HepG2 (cell line): ENCODE results near the gene IFITM10.

Experiments
- ARNT ChIP-seq: fragments of 450-650 bp; IDR thresholded peaks from 2 replicates; pipeline ENCODE4 v1.6.1; 2017
- BCL3 ChIP-seq: sonication (generic); formaldehyde crosslinking; IDR thresholded peaks from 2 replicates; pipeline ENCODE4 v1.5.1; 2020; ENCODE audit warnings: mild to moderate bottlenecking, missing genetic modification reagents, moderate library complexity
- CTCF ChIP-seq: sonication (generic); formaldehyde crosslinking; IDR thresholded peaks from 2 replicates; pipeline ENCODE4 v1.5.0; 2020; ENCODE audit warnings: mild to moderate bottlenecking, missing genetic modification reagents, moderate library complexity
- JUNB ChIP-seq: sonication (generic); formaldehyde crosslinking; IDR thresholded peaks from 2 replicates; pipeline ENCODE4 v1.8.0; 2022; ENCODE audit warnings: missing genetic modification reagents, mild to moderate bottlenecking, borderline replicate concordance
- REL ChIP-seq: sonication (generic); formaldehyde crosslinking; conservative IDR thresholded peaks from 2 replicates; pipeline ENCODE4 v1.8.0; 2022; ENCODE audit warnings: mild to moderate bottlenecking, missing genetic modification reagents, moderate library complexity
- ZNF567 ChIP-seq: sonication (generic); formaldehyde crosslinking; IDR thresholded peaks from 2 replicates; pipeline ENCODE4 v1.8.1; 2023; ENCODE audit warnings: mild to moderate bottlenecking, missing genetic modification reagents, borderline replicate concordance
- TF ChIP-seq, protein P1 (sequence below): sonication (generic); formaldehyde crosslinking; IDR thresholded peaks from 2 replicates; pipeline ENCODE4 v1.8.1; 2022; ENCODE audit warnings: mild to moderate bottlenecking, missing genetic modification reagents

DNA sequence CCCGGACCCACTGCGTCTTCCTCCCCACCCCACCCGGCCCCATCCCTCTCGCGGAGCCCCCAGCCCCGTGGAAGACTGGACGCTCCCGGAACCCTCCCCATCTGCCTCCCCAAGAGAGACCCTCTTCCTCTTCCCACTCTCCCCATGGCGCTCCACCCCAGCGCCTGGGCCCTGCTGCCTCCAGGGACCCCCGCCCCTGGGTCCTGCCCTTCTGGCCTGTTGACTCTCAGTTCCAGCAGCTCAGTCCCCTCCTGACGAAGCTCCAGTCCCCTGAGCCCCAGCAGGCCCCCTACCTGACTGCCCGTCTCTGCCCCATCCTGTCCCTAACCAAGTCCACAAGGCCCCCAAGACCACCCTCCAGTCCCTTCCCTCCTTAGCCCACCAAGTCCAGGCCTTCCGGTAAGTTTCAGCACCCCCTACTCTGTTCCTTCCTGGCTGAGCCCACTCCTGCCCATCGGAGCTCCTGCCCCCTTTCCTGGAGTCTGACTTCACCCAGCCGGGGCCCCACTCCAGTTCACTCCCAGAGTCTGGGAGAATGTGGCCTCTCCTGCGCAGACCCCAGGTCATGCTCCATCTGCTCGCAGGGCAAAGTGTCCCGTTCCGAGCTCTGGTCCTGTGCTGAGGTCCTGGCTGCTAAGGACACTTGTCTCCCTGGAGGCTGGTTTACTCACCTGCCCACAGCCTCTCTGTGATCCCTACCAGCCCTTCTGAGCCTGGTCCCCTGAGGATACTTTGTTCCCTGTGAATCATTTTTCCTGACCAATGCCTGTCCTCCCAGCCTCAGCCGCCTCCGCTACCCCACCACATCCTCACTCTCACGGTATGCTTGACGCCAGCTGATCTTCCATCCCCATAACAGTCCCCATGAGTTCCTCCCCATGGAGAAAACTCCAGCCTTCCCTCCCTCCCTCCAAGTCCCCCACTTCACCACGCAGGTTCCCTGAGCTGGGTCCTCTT, 722 bp downstream of the IFITM10 start:
- no peak for TF ChIP-seq ARNT
- no peak for TF ChIP-seq JUNB (CRISPR knock-in tag)
- TF ChIP-seq ZNF567 (CRISPR knock-in tag) = no peak
- TF ChIP-seq REL (CRISPR knock-in tag) = no peak
- no peak for TF ChIP-seq BCL3
- no peak for TF ChIP-seq CTCF
- TF ChIP-seq, protein P1, sequence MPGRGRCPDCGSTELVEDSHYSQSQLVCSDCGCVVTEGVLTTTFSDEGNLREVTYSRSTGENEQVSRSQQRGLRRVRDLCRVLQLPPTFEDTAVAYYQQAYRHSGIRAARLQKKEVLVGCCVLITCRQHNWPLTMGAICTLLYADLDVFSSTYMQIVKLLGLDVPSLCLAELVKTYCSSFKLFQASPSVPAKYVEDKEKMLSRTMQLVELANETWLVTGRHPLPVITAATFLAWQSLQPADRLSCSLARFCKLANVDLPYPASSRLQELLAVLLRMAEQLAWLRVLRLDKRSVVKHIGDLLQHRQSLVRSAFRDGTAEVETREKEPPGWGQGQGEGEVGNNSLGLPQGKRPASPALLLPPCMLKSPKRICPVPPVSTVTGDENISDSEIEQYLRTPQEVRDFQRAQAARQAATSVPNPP (CRISPR knock-in tag) = no peak
